ENCODE data around the gene ADCY5.
A peak's percentile ranks its signal among the peaks of the same experiment; 100 is the strongest.

ADCY5 gene

GRCh38 chr3:123298903-123299302, 150.0 kb downstream of the ADCY5 start:
- no peak overlapping the region for H3K27ac ChIP-seq (ENCODE audit: extremely low read depth, low read depth, low read length)
- H3K36me3 ChIP-seq (ENCODE audit: control insufficient read depth in 2 of 2, insufficient read depth in 1 of 2, low read length in 2 of 2), result no peaks in the 10 kb centered on the region
- no peaks in the 10 kb centered on the region for H3K9me3 ChIP-seq (ENCODE audit: control insufficient read depth, insufficient read depth, low read depth, low read length)
- TF ChIP-seq GLIS2 (tag by site-specific recombination; IDR thresholded peaks at IDR 0.05) (no peak), ZNF112 (tag by site-specific recombination; IDR thresholded peaks at IDR 0.05) (no peak), ZNF292 (tag by site-specific recombination; IDR thresholded peaks at IDR 0.05; ENCODE audit: borderline replicate concordance, low read depth) (no peak), PRDM4 (tag by site-specific recombination; IDR thresholded peaks at IDR 0.05) (no peak), ZNF174 (tag by site-specific recombination; IDR thresholded peaks at IDR 0.05) (no peak), ZNF670 (tag by site-specific recombination; IDR thresholded peaks at IDR 0.05; ENCODE audit: low read depth) (no peak), ZNF571 (tag by site-specific recombination; IDR thresholded peaks at IDR 0.05) (no peak), BCL6B (tag by site-specific recombination; IDR thresholded peaks at IDR 0.05) (no peak), REPIN1 (tag by site-specific recombination; IDR thresholded peaks at IDR 0.05; ENCODE audit: low read depth) (no peak), ZBTB7A (tag by site-specific recombination; IDR thresholded peaks at IDR 0.05; ENCODE audit: low read depth) (no peak), ZNF639 (tag by site-specific recombination; IDR thresholded peaks at IDR 0.05) (no peak), ZNF558 (tag by site-specific recombination; IDR thresholded peaks at IDR 0.05) (no peak), ZNF623 (tag by site-specific recombination; IDR thresholded peaks at IDR 0.05) (no peak), GLI4 (tag by site-specific recombination; IDR thresholded peaks at IDR 0.05) (no peak), ZBTB21 (tag by site-specific recombination; IDR thresholded peaks at IDR 0.05) (no peak), ZNF548 (tag by site-specific recombination; IDR thresholded peaks at IDR 0.05) (no peak), ZBTB44 (tag by site-specific recombination; IDR thresholded peaks at IDR 0.05) (no peak), ZNF610 (tag by site-specific recombination; IDR thresholded peaks at IDR 0.05; ENCODE audit: borderline replicate concordance) (no peak)
- H3K4me3 ChIP-seq (ENCODE audit: low read depth, low read length), result no peak overlapping the region
- ChIA-PET CTCF (interaction anchor here (0.6 kb wide), 1 partner anchor 1851 kb away, joined by 4 read pairs; no protein-coding TSS in a partner anchor), POLR2A (no interaction called here)
- no peaks in the 10 kb centered on the region for H3K4me1 ChIP-seq (ENCODE audit: control insufficient read depth, insufficient read depth, low read length)

- Histone ChIP-seq H3K36me3 (ENCODE audit: control insufficient read depth in 2 of 2, insufficient read depth in 1 of 2, low read length in 2 of 2) (no peaks in the 10 kb centered on the region), H3K4me3 (ENCODE audit: low read depth, low read length) (no peak overlapping the region), H3K4me1 (ENCODE audit: control insufficient read depth, insufficient read depth, low read length) (no peaks in the 10 kb centered on the region), H3K27ac (ENCODE audit: extremely low read depth, low read depth, low read length) (no peak overlapping the region), H3K9me3 (ENCODE audit: control insufficient read depth, insufficient read depth, low read depth, low read length) (no peaks in the 10 kb centered on the region)
- no peak for TF ChIP-seq ZNF404 (tag by site-specific recombination; IDR thresholded peaks at IDR 0.05)
- TF ChIP-seq ZBTB49 (tag by site-specific recombination; IDR thresholded peaks at IDR 0.05; ENCODE audit: low read depth), result no peak
- 0 out of 2 replicates have a peak, but pooled peaks have one; percentile 10 for TF ChIP-seq ZNF654 (tag by site-specific recombination; IDR thresholded peaks at IDR 0.05; ENCODE audit: low read depth)
- ChIA-PET POLR2A (no interaction called here), CTCF (no interaction called here)
Measured at GRCh38 chr3:123297627-123297899, 151.3 kb downstream of the ADCY5 start.
